ENCODE results near the gene P2RY14. TPM values are rescaled to one million over a fixed set of nuclear protein-coding genes. Genes with fewer than 3 reads are reported as not detected.
A peak's percentile ranks its signal among the peaks of the same experiment; 100 is the strongest.

The P2RY14 gene
- 1 to 10 TPM; 2.0 to 2.1 TPM for total RNA-seq

DNA sequence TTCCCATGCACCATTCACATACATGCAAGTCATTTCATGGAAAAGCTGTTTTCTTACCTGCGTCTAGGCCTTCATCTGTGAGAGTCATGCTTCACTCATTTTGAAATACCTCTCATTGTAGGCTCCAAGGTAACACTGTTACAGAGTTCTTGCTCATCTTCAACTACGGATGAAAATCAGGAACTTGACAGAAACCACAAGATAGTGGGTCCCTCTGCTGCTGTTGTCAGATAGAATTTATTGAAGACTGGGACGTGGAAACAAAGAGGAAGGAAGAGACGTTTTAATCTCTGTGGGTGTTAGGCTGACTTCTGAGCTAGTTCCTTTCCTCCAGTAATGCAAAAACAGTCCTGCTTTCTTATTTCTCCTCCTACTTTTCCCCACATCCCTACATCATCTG is at the start of gene P2RY14:
P2RY14 (minus strand) TSS at position 313 of the 400 bp plus-strand sequence. CDS start 64,226 bp downstream, outside the sequence.
- no peaks in the 10 kb centered on the region for H3K36me3 Mint-ChIP-seq
- H3K4me1 Mint-ChIP-seq (ENCODE audit: low read depth in 2 of 2) = peaks cover 30 to 35% of the 10 kb centered on the region in 2 donors
- H3K27ac Mint-ChIP-seq = peak within 1 kb of the TSS; percentile 44 to 66
- H3K4me3 Mint-ChIP-seq = peak within 1 kb of the TSS; percentile 33
- peak in 1 of 2 donors; percentile 56 for ATAC-seq
- no peaks in the 10 kb centered on the region for H3K27me3 Mint-ChIP-seq
- DNase-seq (ENCODE audit: low spot score) = no peak
- H3K9me3 Mint-ChIP-seq = no peaks in the 10 kb centered on the region

DNA sequence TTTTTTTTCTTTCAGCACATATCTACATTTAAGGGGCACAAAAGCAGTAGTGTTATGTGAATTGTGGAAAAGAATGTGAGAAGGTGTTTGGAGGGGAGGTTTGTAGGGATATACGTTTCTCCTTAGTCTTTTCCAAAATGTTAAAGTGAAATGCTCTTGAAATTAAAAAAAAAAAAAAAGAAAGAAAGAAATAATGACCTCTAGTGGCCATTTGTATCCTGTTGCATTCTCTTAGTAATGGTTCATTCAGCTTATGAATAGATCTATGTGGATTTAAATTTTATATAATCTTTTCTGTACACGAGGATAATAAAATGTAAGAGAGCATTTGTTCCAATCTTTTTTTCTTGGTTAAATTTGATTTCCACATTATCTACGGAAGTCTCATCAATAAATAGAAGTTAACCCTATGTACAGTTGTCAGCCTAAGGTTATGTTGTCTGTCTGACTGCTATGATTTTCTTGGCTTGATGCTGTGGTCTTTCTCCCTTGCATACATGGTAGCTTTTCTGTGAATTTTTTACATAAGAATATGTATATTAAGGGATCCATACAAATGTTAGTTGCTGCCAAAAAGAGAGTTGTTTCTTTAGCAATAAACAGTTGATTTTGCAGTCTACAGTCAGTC is 49.3 kb upstream of the P2RY14 start:
- peak overlapping the region; percentile 64 for H3K4me3 Mint-ChIP-seq
- no peaks in the 10 kb centered on the region for H3K36me3 Mint-ChIP-seq

DNA sequence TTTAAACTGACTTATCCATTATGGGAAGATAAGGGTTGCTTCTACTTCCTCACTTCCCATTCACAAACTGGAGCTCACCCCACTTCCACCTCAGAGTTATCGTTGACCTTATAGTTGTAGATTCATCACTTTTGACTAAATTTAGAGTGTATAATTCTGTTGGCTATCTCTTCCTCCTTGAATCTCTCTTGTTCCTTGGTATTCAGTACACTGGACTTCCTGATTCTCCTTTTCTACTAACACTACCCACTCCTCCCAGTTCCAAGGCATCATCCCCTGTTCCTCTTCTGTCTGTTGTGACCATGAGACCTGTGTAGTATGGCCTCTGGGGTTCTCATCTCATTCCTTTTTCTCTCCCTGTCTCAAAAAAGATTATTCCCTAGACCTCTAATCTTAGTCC is 44.2 kb upstream of the P2RY14 start:
- no peak for ATAC-seq

More for the DNA sequence above, 49.3 kb upstream of the P2RY14 start:
- DNase-seq (ENCODE audit: low spot score) = no peak
- Mint-ChIP-seq H3K27ac (peak overlapping the region; percentile 43 to 53), H3K4me1 (ENCODE audit: low read depth in 2 of 2) (peaks cover 9 to 21% of the 10 kb centered on the region in 2 donors), H3K27me3 (no peaks in the 10 kb centered on the region), H3K9me3 (no peaks in the 10 kb centered on the region)
- ATAC-seq = no peak

DNA sequence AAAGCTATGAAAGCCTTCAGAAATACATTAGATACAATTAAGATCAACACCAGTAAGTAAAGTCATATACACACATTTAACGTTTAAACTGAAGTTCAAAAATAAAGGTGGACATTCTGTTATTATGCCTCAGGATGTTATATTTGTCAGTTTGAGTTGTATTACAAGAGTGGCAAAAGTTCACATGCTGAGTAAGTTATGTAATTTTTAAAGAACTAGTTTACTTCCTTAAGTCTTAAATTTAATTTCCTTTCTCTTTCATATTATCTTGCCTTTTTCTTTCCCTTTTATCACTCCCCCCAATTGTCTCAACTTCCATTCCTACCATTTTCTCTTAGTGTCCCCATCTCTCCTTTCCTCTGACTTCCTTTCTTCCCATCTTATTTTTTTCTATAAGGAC is 43.2 kb upstream of the P2RY14 start:
- no peak overlapping the region for H3K27ac Mint-ChIP-seq
- ATAC-seq (no peak), DNase-seq (ENCODE audit: low spot score) (no peak)
- no peak overlapping the region for H3K4me3 Mint-ChIP-seq
- H3K4me1 Mint-ChIP-seq (ENCODE audit: low read depth in 2 of 2) = peaks cover 0 to 13% of the 10 kb centered on the region in 2 donors
- H3K27me3 Mint-ChIP-seq = no peaks in the 10 kb centered on the region
- H3K36me3 Mint-ChIP-seq = no peaks in the 10 kb centered on the region
- no peaks in the 10 kb centered on the region for H3K9me3 Mint-ChIP-seq

More for the DNA sequence above, 44.2 kb upstream of the P2RY14 start:
- Mint-ChIP-seq H3K27ac (no peak overlapping the region), H3K4me3 (no peak overlapping the region), H3K4me1 (ENCODE audit: low read depth in 2 of 2) (peaks cover 0 to 13% of the 10 kb centered on the region in 2 donors), H3K36me3 (no peaks in the 10 kb centered on the region), H3K9me3 (no peaks in the 10 kb centered on the region), H3K27me3 (no peaks in the 10 kb centered on the region)
- DNase-seq (ENCODE audit: low spot score) = no peak

DNA sequence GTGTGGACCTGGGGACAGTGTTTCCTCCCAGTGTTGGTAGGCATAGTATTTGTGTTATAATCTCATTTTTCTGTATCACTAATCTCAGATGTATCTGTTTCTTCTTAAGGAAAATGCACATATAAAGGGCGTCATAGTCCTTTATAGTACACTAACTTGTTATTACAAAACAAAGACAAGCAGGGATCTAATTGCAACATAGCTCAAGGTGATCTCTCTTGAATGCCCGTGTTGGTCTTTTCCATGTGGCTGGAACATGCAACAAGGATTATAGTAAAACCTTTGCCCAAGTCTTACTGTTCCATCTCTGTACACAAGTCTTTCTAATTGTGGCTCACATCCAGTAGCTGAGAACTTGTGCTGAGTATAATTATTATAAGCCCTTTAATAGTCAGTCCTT is 41.8 kb upstream of the P2RY14 start:
- H3K4me1 Mint-ChIP-seq (ENCODE audit: low read depth in 2 of 2) = peaks cover 0 to 13% of the 10 kb centered on the region in 2 donors
- H3K4me3 Mint-ChIP-seq = no peak overlapping the region
- H3K36me3 Mint-ChIP-seq = no peaks in the 10 kb centered on the region
- DNase-seq (ENCODE audit: low spot score) = no peak
- H3K27ac Mint-ChIP-seq = no peak overlapping the region
- ATAC-seq = no peak
- no peaks in the 10 kb centered on the region for H3K27me3 Mint-ChIP-seq
- no peaks in the 10 kb centered on the region for H3K9me3 Mint-ChIP-seq

DNA sequence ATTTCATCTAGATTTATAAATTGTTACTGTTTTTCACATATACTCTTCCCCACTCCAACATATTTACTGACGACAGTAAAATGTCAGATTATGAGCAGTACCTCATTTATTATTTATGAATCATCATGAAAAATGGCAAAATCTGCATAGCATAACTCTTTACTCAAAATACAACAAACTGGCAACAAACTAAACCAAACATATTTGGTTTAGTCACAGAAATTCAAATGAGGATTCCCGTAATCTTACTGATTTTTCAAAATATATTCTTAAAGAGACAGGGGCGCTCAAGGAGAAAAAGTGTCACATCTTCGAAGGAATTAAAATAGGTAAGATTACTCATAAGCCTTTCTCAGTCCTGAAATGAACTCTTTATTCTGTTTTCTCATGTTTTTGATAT is 41.3 kb upstream of the P2RY14 start:
- no peaks in the 10 kb centered on the region for H3K9me3 Mint-ChIP-seq
- no peak for ATAC-seq
- no peak overlapping the region for H3K4me3 Mint-ChIP-seq
- H3K27ac Mint-ChIP-seq = no peak overlapping the region
- no peak for DNase-seq (ENCODE audit: low spot score)
- H3K27me3 Mint-ChIP-seq = peaks cover 0 to 2% of the 10 kb centered on the region in 2 donors
- peaks cover 0 to 13% of the 10 kb centered on the region in 2 donors for H3K4me1 Mint-ChIP-seq (ENCODE audit: low read depth in 2 of 2)
- H3K36me3 Mint-ChIP-seq = no peaks in the 10 kb centered on the region

DNA sequence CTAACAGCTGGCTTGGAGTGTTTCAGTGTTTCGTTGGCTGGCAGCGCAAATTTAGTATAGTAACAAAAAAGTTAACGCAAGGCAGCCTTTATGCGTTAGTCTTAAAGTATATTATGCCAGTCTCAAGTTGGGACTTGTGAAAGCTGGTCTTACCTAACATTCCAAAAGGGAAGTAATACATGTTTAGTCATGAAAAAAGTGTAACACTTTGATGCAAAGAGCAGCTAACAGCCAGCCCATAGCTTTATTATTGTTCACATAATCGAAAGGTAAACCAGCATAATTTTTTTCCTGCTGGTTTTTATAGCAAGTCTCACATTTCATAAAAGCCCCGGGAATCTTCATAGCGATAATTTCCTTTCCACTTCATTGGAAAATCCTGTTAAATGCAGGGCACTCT is 40.6 kb upstream of the P2RY14 start:
- Mint-ChIP-seq H3K4me3 (no peak overlapping the region), H3K36me3 (no peaks in the 10 kb centered on the region), H3K4me1 (ENCODE audit: low read depth in 2 of 2) (peaks cover 0 to 7% of the 10 kb centered on the region in 2 donors), H3K27me3 (peaks cover 0 to 2% of the 10 kb centered on the region in 2 donors), H3K27ac (no peak overlapping the region), H3K9me3 (no peaks in the 10 kb centered on the region)
- ATAC-seq (no peak), DNase-seq (ENCODE audit: low spot score) (no peak)

DNA sequence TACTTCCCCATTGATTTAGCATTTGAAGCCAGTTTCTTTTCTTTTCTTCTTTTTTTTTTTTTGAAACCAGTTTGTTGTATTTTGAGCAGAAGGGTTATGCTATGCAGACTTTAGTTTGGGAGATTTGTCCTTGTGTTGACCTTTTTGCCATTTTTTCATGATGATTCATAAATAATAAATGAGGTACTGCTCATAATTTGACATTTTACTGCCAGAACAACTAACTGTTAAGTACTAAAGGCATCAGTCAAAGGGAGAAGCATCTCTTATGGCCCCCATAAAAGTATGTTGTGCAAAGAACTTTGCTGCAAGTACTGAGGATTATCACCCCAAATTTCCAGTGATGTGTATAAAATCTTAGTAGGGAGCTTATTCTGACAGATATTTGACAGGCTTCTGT is 40.0 kb upstream of the P2RY14 start:
- no peak for ATAC-seq
- Mint-ChIP-seq H3K27ac (no peak overlapping the region), H3K27me3 (peaks cover 0 to 2% of the 10 kb centered on the region in 2 donors), H3K4me1 (ENCODE audit: low read depth in 2 of 2) (peaks cover 0 to 4% of the 10 kb centered on the region in 2 donors), H3K4me3 (no peak overlapping the region), H3K36me3 (no peaks in the 10 kb centered on the region), H3K9me3 (no peaks in the 10 kb centered on the region)
- no peak for DNase-seq (ENCODE audit: low spot score)

DNA sequence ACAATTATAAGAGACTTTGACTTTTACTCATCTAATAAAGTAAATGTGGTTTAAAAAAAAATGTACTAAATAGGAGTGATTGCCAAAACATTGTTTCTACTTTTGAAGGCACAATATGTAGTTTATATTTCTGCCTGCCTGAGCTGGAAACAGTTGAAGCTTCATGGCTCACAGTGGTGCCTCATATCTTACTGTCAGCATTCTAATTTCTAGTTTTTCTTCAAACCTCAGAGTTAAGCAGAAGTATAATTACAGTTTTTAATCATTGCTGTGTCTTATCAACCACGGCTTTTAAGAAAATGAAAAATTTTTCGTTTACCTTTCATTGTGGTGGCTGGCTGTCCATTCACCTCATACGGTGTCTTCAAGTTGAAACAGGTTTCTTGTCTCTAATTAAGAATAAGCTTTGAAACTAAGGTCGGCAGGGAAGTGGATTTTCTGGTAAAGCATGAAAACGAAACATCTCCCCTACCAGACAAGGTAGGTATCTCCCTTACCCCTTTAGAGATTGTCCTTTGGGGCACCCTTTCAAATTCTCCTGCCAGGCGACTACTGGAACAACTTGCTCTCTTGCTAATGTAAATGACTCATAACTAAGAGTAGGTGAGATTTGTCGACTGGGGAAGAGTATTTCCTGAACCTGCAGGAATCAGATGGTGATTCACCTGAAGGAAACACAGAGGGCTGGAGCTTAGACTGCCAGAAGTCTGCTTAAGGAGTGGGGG is 38.1 kb upstream of the P2RY14 start, which contains the start of gene GPR87:
GPR87 (minus strand) TSS at position 554 of the 725 bp plus-strand sequence. CDS start 16,720 bp downstream, outside the sequence.
- no peaks in the 10 kb centered on the region for H3K4me1 Mint-ChIP-seq (ENCODE audit: low read depth in 2 of 2)
- DNase-seq (ENCODE audit: low spot score) = no peak
- no peak within 1 kb of the TSS for H3K4me3 Mint-ChIP-seq
- H3K27me3 Mint-ChIP-seq = peaks cover 0 to 2% of the 10 kb centered on the region in 2 donors
- H3K9me3 Mint-ChIP-seq = no peaks in the 10 kb centered on the region
- no peak for ATAC-seq
- H3K27ac Mint-ChIP-seq = peak within 1 kb of the TSS in 1 of 2 donors; percentile 7
- H3K36me3 Mint-ChIP-seq = no peaks in the 10 kb centered on the region

DNA sequence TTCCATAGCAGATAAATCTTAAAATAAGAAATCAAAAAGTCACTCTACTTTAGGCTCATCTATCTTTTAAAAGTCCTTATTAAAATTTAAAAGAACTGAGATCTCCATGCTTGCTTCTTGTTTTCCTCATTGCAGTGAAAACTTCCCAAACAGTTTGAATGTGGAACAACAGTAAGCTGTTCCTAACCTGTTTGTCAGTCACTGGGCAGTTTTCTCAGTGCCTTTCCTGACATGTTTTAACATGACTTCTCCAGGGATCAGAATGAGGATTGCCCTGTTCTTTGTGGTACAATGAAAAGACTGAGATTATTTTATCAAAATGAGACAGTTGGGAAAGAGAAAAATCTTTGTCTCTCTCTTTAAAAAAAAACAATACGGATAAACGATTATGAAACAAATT is 37.5 kb upstream of the P2RY14 start:
- ATAC-seq (no peak), DNase-seq (ENCODE audit: low spot score) (no peak)
- no peak overlapping the region for H3K4me3 Mint-ChIP-seq
- no peaks in the 10 kb centered on the region for H3K4me1 Mint-ChIP-seq (ENCODE audit: low read depth in 2 of 2)
- peak overlapping the region in 1 of 2 donors; percentile 7 for H3K27ac Mint-ChIP-seq
- no peaks in the 10 kb centered on the region for H3K36me3 Mint-ChIP-seq
- no peaks in the 10 kb centered on the region for H3K9me3 Mint-ChIP-seq
- H3K27me3 Mint-ChIP-seq = peaks cover 0 to 2% of the 10 kb centered on the region in 2 donors

DNA sequence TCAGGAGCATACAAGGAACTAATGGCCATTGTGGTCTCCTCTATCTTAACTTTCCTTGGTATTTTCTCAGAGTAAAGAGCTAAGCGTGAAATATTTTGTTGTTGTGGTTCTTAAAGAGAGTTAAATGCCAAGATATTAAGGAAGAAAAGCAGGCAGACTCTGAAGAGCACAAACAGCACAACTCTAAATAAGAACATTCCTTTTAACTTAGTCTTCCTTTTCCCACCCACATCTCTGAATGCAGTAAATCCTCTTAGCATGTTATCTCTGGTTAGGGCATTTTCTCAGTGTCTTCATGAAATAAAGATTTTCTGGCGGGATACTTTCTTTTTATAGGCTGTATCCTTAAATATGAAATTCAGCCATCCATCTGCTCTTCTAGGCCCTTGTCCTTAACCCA is 36.8 kb upstream of the P2RY14 start:
- ATAC-seq (no peak), DNase-seq (ENCODE audit: low spot score) (no peak)
- Mint-ChIP-seq H3K27ac (peak overlapping the region in 1 of 2 donors; percentile 7), H3K36me3 (no peaks in the 10 kb centered on the region), H3K9me3 (no peaks in the 10 kb centered on the region), H3K4me1 (ENCODE audit: low read depth in 2 of 2) (no peaks in the 10 kb centered on the region), H3K4me3 (no peak overlapping the region), H3K27me3 (peaks cover 0 to 2% of the 10 kb centered on the region in 2 donors)

DNA sequence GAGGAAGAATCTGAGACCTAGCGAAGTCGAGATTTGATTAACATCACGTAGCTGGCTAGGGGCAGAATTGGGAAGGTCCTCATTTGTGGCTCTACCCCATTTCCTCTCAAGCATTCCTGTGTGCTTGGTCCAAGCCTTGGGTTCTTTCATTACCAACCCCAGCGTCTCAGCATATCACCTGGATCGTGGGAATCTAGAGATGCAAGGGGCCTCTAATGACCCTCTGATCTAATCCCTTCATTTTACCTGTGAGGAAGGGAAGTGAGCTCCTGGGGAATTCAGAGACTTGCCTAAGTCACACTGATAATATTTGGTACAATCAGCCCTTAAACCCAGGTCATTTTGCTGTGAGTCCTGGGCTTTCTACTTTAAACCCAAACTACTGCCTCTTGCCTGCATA is 36.3 kb upstream of the P2RY14 start:
- DNase-seq (ENCODE audit: low spot score) = no peak
- Mint-ChIP-seq H3K36me3 (no peaks in the 10 kb centered on the region), H3K4me3 (no peak overlapping the region), H3K27me3 (peaks cover 0 to 3% of the 10 kb centered on the region in 2 donors), H3K4me1 (ENCODE audit: low read depth in 2 of 2) (peaks cover 0 to under 1% of the 10 kb centered on the region in 2 donors), H3K9me3 (no peaks in the 10 kb centered on the region), H3K27ac (no peak overlapping the region)
- no peak for ATAC-seq

DNA sequence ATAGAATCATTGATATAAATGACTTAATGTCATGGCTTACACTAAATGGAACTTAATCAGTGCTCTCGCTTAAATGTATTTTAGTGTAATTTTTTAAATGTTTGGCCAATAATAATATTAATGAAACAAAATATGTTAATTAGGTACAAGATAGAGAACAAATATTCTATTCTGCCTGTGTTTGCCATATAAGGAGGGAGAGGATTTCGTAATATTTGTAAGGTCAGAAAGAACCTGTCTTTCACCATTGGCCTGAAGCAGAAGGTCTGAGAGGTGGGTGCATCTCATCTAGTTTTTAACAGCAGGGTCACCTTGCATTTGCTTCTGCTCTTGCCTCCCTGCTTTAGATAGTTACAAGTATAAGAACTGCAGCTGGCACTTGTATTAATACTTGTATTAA is 35.8 kb upstream of the P2RY14 start:
- no peak for DNase-seq (ENCODE audit: low spot score)
- no peak for ATAC-seq
- Mint-ChIP-seq H3K27me3 (peaks cover 0 to 7% of the 10 kb centered on the region in 2 donors), H3K4me3 (no peak overlapping the region), H3K9me3 (no peaks in the 10 kb centered on the region), H3K36me3 (no peaks in the 10 kb centered on the region), H3K27ac (no peak overlapping the region), H3K4me1 (ENCODE audit: low read depth in 2 of 2) (peaks cover 0 to 4% of the 10 kb centered on the region in 2 donors)

DNA sequence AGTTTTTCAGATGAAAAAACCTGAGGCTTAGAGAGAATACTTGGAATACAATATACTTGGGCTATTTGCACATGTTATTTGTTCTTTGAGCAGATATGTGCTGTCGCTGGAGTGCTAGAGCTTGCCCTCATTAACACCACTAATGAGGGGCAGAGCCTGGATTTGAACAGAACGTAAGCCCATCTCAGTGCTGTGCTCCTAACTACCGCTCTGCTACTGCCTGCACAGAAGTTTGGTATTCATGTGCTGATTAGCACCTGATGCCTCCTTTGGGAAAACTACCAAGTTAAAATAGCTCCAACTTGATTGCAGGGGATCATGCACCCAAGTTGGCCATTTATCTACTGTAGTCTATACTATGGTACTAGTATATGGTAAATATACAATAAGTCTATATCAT is 34.6 kb upstream of the P2RY14 start:
- Mint-ChIP-seq H3K36me3 (no peaks in the 10 kb centered on the region), H3K27ac (no peak overlapping the region), H3K4me3 (no peak overlapping the region), H3K27me3 (peaks cover 0 to 7% of the 10 kb centered on the region in 2 donors), H3K9me3 (no peaks in the 10 kb centered on the region), H3K4me1 (ENCODE audit: low read depth in 2 of 2) (peaks cover 0 to 4% of the 10 kb centered on the region in 2 donors)
- ATAC-seq = no peak
- DNase-seq (ENCODE audit: low spot score) = no peak

All from natural killer cell treated with Interleukin-12 subunit alpha and Interleukin-12 subunit beta and Interleukin-15 and Interleukin-18, amount 100 ng/mL, for 72 hours (primary cell).